Measurements from ENCODE around the gene TMEFF2. TPM values are rescaled to one million over a fixed set of nuclear protein-coding genes. Genes with fewer than 3 reads are reported as not detected.

Gene TMEFF2
- total and polyA plus RNA-seq, 2 experiments from 2014 or later, result 0.13 TPM; not detected in 1

DNA sequence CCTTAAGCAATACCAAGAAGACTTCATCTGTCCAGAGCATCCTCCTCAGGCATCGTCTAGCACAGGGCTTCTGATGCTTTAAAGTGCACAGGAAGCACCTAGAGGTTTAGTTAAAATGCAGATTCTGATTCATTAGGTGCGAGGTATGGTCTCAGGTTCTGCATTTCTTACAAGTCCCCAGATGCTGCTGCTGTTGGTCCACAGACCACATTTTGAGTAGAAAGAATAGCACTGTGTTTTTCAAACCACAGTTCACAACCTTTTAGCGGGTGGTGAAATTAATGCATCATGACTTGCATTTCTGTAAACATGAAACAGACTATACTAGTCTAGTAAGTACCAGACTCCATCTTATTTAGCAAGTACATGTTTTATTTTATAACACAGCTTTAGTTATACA is 134.6 kb downstream of the TMEFF2 start:
- no peak for DNase-seq
- in situ Hi-C loops (cut with MboI), result no loop called here
- Histone ChIP-seq H3K36me3 (ENCODE audit: low read depth) (no peaks in the 10 kb centered on the region), H3K27ac (no peak overlapping the region), H2AFZ (no peak overlapping the region), H3K27me3 (replicated peaks; ENCODE audit: insufficient read depth) (no peaks in the 10 kb centered on the region), H3K4me2 (ENCODE audit: unreplicated experiment) (no peak overlapping the region), H3K4me1 (ENCODE audit: insufficient read depth) (no peaks in the 10 kb centered on the region), H3K9me3 (ENCODE audit: low read depth) (no peaks in the 10 kb centered on the region), H3K79me2 (ENCODE audit: insufficient read depth) (no peaks in the 10 kb centered on the region), H4K20me1 (ENCODE audit: insufficient read depth) (no peaks in the 10 kb centered on the region), H3K4me3 (no peak overlapping the region), H3F3A (ENCODE audit: insufficient read depth) (no peaks in the 10 kb centered on the region), H3K9ac (no peak overlapping the region), H3K9me2 (ENCODE audit: insufficient read depth) (no peaks in the 10 kb centered on the region)
- 66 to 76% methylated on average over 3 of the region's 3 CpGs for WGBS, 2 experiments (ENCODE audit: low coverage in 1 of 2, low lambda C conversion rate in 2 of 2, missing lambda C conversion rate in 2 of 2)
- TF ChIP-seq EZH2phosphoT487 (IDR thresholded peaks at IDR 0.05; ENCODE audit: insufficient read depth, low read depth), result no peak

DNA sequence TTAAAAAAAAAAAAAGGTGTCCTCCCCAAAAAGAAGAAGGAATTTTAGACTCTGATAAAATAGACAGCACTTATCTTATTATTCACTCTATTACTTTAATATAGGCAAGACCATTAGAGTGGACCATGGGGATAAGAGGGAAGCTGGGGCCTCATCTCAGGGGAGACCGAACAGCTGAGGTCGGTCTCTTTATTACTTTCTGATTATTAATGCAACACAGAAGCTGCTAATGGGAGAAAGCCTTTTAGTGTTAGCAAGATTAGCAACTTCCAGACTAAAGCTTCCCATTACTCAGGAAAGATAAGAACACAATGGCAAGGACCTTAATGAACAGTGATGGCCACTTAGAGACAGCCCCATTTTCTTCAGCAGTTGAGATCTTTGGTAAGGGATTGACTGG is 135.5 kb downstream of the TMEFF2 start:
- no peaks in the 10 kb centered on the region for H3F3A ChIP-seq (ENCODE audit: insufficient read depth)
- H3K4me3 ChIP-seq, result no peak overlapping the region
- H3K27ac ChIP-seq, result no peak overlapping the region
- no peak overlapping the region for H2AFZ ChIP-seq
- H3K9ac ChIP-seq, result no peak overlapping the region
- no peaks in the 10 kb centered on the region for H3K9me2 ChIP-seq (ENCODE audit: insufficient read depth)
- WGBS, 2 experiments (ENCODE audit: low coverage in 1 of 2, low lambda C conversion rate in 2 of 2, missing lambda C conversion rate in 2 of 2), result 94 to 96% methylated on average over 2 of the region's 2 CpGs
- no peak for DNase-seq
- H3K4me1 ChIP-seq (ENCODE audit: insufficient read depth), result no peaks in the 10 kb centered on the region
- TF ChIP-seq EZH2 (IDR thresholded peaks at IDR 0.05; ENCODE audit: insufficient read depth, poor library complexity, severe bottlenecking), result no peak
- TF ChIP-seq EZH2phosphoT487 (IDR thresholded peaks at IDR 0.05; ENCODE audit: insufficient read depth, low read depth), result no peak
- no peaks in the 10 kb centered on the region for H3K9me3 ChIP-seq (ENCODE audit: low read depth)
- in situ Hi-C loops (cut with MboI), result no loop called here
- no peaks in the 10 kb centered on the region for H3K79me2 ChIP-seq (ENCODE audit: insufficient read depth)
- no peaks in the 10 kb centered on the region for H4K20me1 ChIP-seq (ENCODE audit: insufficient read depth)
- no peak overlapping the region for H3K4me2 ChIP-seq (ENCODE audit: unreplicated experiment)
- H3K27me3 ChIP-seq (replicated peaks; ENCODE audit: insufficient read depth), result no peaks in the 10 kb centered on the region
- H3K36me3 ChIP-seq (ENCODE audit: low read depth), result no peaks in the 10 kb centered on the region

DNA sequence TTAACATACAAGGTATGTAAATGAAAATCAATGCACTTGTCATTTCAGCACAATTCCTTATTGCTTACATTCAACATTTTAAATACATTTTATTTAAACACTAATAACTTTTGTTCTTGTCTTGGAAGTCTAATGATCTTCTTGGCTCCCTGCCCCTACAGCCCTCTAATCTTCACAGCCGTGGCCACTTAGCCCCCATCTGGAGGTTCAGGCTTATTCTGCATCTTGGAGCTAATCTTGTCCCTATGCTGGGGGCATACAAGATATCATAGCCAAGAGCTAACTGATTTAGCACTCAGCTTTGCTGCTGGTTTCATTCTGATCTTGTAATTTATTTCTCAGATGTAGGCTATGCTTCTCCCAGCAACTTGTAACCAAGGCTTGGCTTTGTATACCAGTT is 140.8 kb downstream of the TMEFF2 start:
- Histone ChIP-seq H3K9me3 (ENCODE audit: low read depth) (no peaks in the 10 kb centered on the region), H3K9me2 (ENCODE audit: insufficient read depth) (no peaks in the 10 kb centered on the region), H3K9ac (no peak overlapping the region), H3K27me3 (replicated peaks; ENCODE audit: insufficient read depth) (no peaks in the 10 kb centered on the region), H3K4me3 (no peak overlapping the region), H3K79me2 (ENCODE audit: insufficient read depth) (no peaks in the 10 kb centered on the region), H2AFZ (no peak overlapping the region), H3K36me3 (ENCODE audit: low read depth) (no peaks in the 10 kb centered on the region), H3K27ac (no peak overlapping the region), H3K4me2 (ENCODE audit: unreplicated experiment) (no peak overlapping the region), H3F3A (ENCODE audit: insufficient read depth) (no peaks in the 10 kb centered on the region), H4K20me1 (ENCODE audit: insufficient read depth) (no peaks in the 10 kb centered on the region), H3K4me1 (ENCODE audit: insufficient read depth) (no peaks in the 10 kb centered on the region)
- no peak for TF ChIP-seq EZH2 (IDR thresholded peaks at IDR 0.05; ENCODE audit: insufficient read depth, poor library complexity, severe bottlenecking)
- TF ChIP-seq EZH2phosphoT487 (IDR thresholded peaks at IDR 0.05; ENCODE audit: insufficient read depth, low read depth), result no peak
- in situ Hi-C loops (cut with MboI), result no loop called here
- DNase-seq, result no peak
- 84 to 96% methylated on average over 1 of the region's 1 CpG for WGBS, 2 experiments (ENCODE audit: low coverage in 1 of 2, low lambda C conversion rate in 2 of 2, missing lambda C conversion rate in 2 of 2)

DNA sequence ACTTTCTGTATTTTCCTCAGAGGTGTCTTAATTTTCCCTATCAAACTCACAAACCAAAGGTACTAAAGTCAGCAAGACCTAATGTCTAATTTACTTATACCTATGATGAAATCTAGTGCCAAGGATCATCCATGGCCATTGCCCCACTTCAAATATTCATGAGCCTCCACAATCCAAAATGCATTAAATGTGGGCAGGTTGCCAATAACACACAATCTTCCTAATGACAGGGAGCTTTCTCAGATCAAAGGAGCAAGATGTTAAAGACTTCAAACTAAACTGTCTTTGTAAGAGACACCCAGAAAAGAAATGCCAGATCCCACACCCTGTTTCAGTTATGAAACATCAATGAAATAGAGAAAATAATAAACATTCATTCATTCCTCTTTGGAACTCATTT is 143.2 kb downstream of the TMEFF2 start:
- H3K79me2 ChIP-seq (ENCODE audit: insufficient read depth), result no peaks in the 10 kb centered on the region
- in situ Hi-C loops (cut with MboI), result no loop called here
- no peaks in the 10 kb centered on the region for H3K27me3 ChIP-seq (replicated peaks; ENCODE audit: insufficient read depth)
- no peak overlapping the region for H3K4me3 ChIP-seq
- DNase-seq, result no peak
- H3K27ac ChIP-seq, result no peak overlapping the region
- no peaks in the 10 kb centered on the region for H3K9me2 ChIP-seq (ENCODE audit: insufficient read depth)
- no peaks in the 10 kb centered on the region for H3F3A ChIP-seq (ENCODE audit: insufficient read depth)
- no peak overlapping the region for H3K4me2 ChIP-seq (ENCODE audit: unreplicated experiment)
- no peaks in the 10 kb centered on the region for H3K9me3 ChIP-seq (ENCODE audit: low read depth)
- H3K4me1 ChIP-seq (ENCODE audit: insufficient read depth), result no peaks in the 10 kb centered on the region
- no peak overlapping the region for H3K9ac ChIP-seq
- TF ChIP-seq EZH2phosphoT487 (IDR thresholded peaks at IDR 0.05; ENCODE audit: insufficient read depth, low read depth) (no peak), EZH2 (IDR thresholded peaks at IDR 0.05; ENCODE audit: insufficient read depth, poor library complexity, severe bottlenecking) (no peak)
- H2AFZ ChIP-seq, result no peak overlapping the region
- no peaks in the 10 kb centered on the region for H4K20me1 ChIP-seq (ENCODE audit: insufficient read depth)
- H3K36me3 ChIP-seq (ENCODE audit: low read depth), result no peaks in the 10 kb centered on the region

DNA sequence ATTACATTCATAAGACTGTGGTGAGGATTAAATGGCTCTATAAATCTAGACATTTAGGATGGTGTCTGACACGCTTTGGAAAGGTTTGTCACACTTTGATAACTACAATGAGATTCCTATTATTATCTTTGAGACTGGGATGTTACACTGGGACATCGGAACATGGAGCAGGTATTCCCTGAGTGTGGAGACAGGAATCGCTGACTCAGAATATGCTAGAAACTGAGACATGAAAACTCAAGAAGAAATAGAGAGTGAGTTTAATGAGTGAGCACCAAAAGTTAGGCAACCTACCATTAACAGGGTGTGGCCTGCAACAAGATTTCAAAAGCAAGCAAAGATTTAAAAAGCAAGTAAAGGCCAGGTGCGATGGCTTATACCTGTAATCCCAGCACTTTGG is 145.4 kb downstream of the TMEFF2 start:
- H3K9ac ChIP-seq, result no peak overlapping the region
- H4K20me1 ChIP-seq (ENCODE audit: insufficient read depth), result no peaks in the 10 kb centered on the region
- H2AFZ ChIP-seq, result no peak overlapping the region
- no peaks in the 10 kb centered on the region for H3K4me1 ChIP-seq (ENCODE audit: insufficient read depth)
- WGBS, 2 experiments (ENCODE audit: low coverage in 1 of 2, low lambda C conversion rate in 2 of 2, missing lambda C conversion rate in 2 of 2), result 80% methylated on average over 4 of the region's 4 CpGs
- no peaks in the 10 kb centered on the region for H3K36me3 ChIP-seq (ENCODE audit: low read depth)
- in situ Hi-C loops (cut with MboI), result no loop called here
- H3F3A ChIP-seq (ENCODE audit: insufficient read depth), result no peaks in the 10 kb centered on the region
- H3K4me3 ChIP-seq, result no peak overlapping the region
- no peaks in the 10 kb centered on the region for H3K27me3 ChIP-seq (replicated peaks; ENCODE audit: insufficient read depth)
- no peaks in the 10 kb centered on the region for H3K79me2 ChIP-seq (ENCODE audit: insufficient read depth)
- H3K27ac ChIP-seq, result no peak overlapping the region
- H3K9me2 ChIP-seq (ENCODE audit: insufficient read depth), result no peaks in the 10 kb centered on the region
- no peak for DNase-seq
- no peaks in the 10 kb centered on the region for H3K9me3 ChIP-seq (ENCODE audit: low read depth)
- no peak overlapping the region for H3K4me2 ChIP-seq (ENCODE audit: unreplicated experiment)
- TF ChIP-seq EZH2 (IDR thresholded peaks at IDR 0.05; ENCODE audit: insufficient read depth, poor library complexity, severe bottlenecking) (no peak), EZH2phosphoT487 (IDR thresholded peaks at IDR 0.05; ENCODE audit: insufficient read depth, low read depth) (no peak)

Data from GM23248 (cell line).